ENCODE results near the gene MUTYH. TPM values are rescaled to one million over a fixed set of nuclear protein-coding genes. Genes with fewer than 3 reads are reported as not detected.

Gene MUTYH
- total RNA-seq, 1 experiment from 2014 or later: 65.7 TPM

GRCh38 chr1:45329445-45329844 lies 10.8 kb downstream of the MUTYH start:
- peak; percentile 11 for ATAC-seq
- Mint-ChIP-seq H3K27me3 (ENCODE audit: low read depth) (no peaks in the 10 kb centered on the region; the same call in 1 of the 2 replicates), H3K36me3 (peaks cover 34% of the 10 kb centered on the region), H3K4me1 (peaks cover 37% of the 10 kb centered on the region), H3K9me3 (peaks cover 3% of the 10 kb centered on the region), H3K4me3 (peak overlapping the region; percentile 70), H3K27ac (peak overlapping the region; percentile 93)
- TF ChIP-seq, protein P1, sequence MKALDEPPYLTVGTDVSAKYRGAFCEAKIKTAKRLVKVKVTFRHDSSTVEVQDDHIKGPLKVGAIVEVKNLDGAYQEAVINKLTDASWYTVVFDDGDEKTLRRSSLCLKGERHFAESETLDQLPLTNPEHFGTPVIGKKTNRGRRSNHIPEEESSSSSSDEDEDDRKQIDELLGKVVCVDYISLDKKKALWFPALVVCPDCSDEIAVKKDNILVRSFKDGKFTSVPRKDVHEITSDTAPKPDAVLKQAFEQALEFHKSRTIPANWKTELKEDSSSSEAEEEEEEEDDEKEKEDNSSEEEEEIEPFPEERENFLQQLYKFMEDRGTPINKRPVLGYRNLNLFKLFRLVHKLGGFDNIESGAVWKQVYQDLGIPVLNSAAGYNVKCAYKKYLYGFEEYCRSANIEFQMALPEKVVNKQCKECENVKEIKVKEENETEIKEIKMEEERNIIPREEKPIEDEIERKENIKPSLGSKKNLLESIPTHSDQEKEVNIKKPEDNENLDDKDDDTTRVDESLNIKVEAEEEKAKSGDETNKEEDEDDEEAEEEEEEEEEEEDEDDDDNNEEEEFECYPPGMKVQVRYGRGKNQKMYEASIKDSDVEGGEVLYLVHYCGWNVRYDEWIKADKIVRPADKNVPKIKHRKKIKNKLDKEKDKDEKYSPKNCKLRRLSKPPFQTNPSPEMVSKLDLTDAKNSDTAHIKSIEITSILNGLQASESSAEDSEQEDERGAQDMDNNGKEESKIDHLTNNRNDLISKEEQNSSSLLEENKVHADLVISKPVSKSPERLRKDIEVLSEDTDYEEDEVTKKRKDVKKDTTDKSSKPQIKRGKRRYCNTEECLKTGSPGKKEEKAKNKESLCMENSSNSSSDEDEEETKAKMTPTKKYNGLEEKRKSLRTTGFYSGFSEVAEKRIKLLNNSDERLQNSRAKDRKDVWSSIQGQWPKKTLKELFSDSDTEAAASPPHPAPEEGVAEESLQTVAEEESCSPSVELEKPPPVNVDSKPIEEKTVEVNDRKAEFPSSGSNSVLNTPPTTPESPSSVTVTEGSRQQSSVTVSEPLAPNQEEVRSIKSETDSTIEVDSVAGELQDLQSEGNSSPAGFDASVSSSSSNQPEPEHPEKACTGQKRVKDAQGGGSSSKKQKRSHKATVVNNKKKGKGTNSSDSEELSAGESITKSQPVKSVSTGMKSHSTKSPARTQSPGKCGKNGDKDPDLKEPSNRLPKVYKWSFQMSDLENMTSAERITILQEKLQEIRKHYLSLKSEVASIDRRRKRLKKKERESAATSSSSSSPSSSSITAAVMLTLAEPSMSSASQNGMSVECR (CRISPR knock-in tag; IDR thresholded peaks at IDR 0.05; ENCODE audit: borderline replicate concordance): no peak
- 0 out of 2 replicates have a peak, but pooled peaks have one; percentile 17 for TF ChIP-seq SMAD4 (CRISPR knock-in tag; IDR thresholded peaks at IDR 0.05)
- ChIA-PET POLR2A (interaction anchor here (0.6 to 4.4 kb wide), 5 partner anchors 10 to 518 kb away, joined by 4 to 54 read pairs (median 11); partner anchors contain the start of genes MUTYH and TOE1), CTCF (interaction anchor here (0.6 to 4.4 kb wide), 8 partner anchors 11 to 318 kb away, joined by 3 to 32 read pairs (median 4); partner anchors contain the start of genes HECTD3, MUTYH, TESK2 and TOE1)
- DNase-seq (ENCODE audit: low spot score): no peak

DNA sequence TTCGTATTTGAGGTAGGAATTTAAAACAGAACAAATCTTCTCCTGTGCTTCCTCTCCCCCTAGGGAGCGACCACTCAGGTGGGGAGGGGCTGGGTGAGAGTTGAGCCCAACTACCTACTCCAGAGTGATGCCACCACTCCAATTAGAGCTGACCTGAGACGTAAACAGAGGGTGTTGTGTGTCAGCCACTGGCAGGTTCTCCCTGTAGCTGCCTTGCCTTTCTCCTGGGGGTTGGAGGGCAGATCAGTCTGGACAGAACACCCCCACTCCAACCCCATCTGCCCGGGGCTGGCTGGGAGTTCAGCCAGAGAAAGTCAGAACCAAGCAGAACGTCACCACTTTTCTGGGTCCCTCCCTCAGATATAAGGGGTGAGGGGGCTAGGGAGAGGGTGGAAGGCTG lies 11.6 kb downstream of the MUTYH start:
- Mint-ChIP-seq H3K4me1 (peaks cover 37% of the 10 kb centered on the region), H3K27me3 (ENCODE audit: low read depth) (no peaks in the 10 kb centered on the region; the same call in 1 of the 2 replicates), H3K9me3 (peaks cover 9% of the 10 kb centered on the region), H3K27ac (peak overlapping the region; percentile 93), H3K36me3 (peaks cover 32% of the 10 kb centered on the region), H3K4me3 (peak overlapping the region; percentile 70)
- DNase-seq (ENCODE audit: low spot score) (no peak), ATAC-seq (peak; percentile 7; the same call in 1 of the 2 replicates)
- POLR2A ChIA-PET: interaction anchor here (0.6 to 4.4 kb wide), 5 partner anchors 11 to 517 kb away, joined by 3 to 54 read pairs (median 11); partner anchors contain the start of genes MUTYH, TOE1 and UROD
- TF ChIP-seq ZNF138 (CRISPR knock-in tag; conservative IDR thresholded peaks at IDR 0.05): no peak
- no peak for TF ChIP-seq NR3C1 (CRISPR knock-in tag; conservative IDR thresholded peaks at IDR 0.05; ENCODE audit: low read depth)
- TF ChIP-seq MXD4 (CRISPR knock-in tag; IDR thresholded peaks at IDR 0.05; ENCODE audit: borderline replicate concordance): no peak
- TF ChIP-seq GTF2I (CRISPR knock-in tag; conservative IDR thresholded peaks at IDR 0.05): no peak
- TF ChIP-seq ESRRA (CRISPR knock-in tag; IDR thresholded peaks at IDR 0.05; ENCODE audit: borderline replicate concordance): no peak
- TF ChIP-seq SOX15 (CRISPR knock-in tag; IDR thresholded peaks at IDR 0.05): no peak
- no peak for TF ChIP-seq ATF6 (CRISPR knock-in tag; IDR thresholded peaks at IDR 0.05)
- no peak for TF ChIP-seq MAX (CRISPR knock-in tag; IDR thresholded peaks at IDR 0.05)
- no peak for TF ChIP-seq SMAD3 (CRISPR knock-in tag; IDR thresholded peaks at IDR 0.05; ENCODE audit: borderline replicate concordance)
- CTCF ChIA-PET: interaction anchor here (1.0 to 4.4 kb wide), 7 partner anchors 11 to 317 kb away, joined by 3 to 32 read pairs (median 6); partner anchors contain the start of genes HECTD3, MUTYH, TESK2 and TOE1

GRCh38 chr1:45327644-45328515 lies 12.4 kb downstream of the MUTYH start:
- peak; percentile 4; the same call in 1 of the 2 replicates for ATAC-seq
- peak overlapping the region; percentile 78 for H3K27ac Mint-ChIP-seq
- peak overlapping the region; percentile 70 for H3K4me3 Mint-ChIP-seq
- no peak for DNase-seq (ENCODE audit: low spot score)
- H3K27me3 Mint-ChIP-seq (ENCODE audit: low read depth): no peaks in the 10 kb centered on the region; the same call in 1 of the 2 replicates
- H3K9me3 Mint-ChIP-seq: peaks cover 9% of the 10 kb centered on the region
- POLR2A ChIA-PET: interaction anchor here (0.5 to 4.4 kb wide), 10 partner anchors 8 to 439 kb away, joined by 3 to 54 read pairs (median 4); partner anchors contain the start of genes MUTYH, TESK2, TOE1 and UROD
- peaks cover 26% of the 10 kb centered on the region for H3K36me3 Mint-ChIP-seq
- peaks cover 37% of the 10 kb centered on the region for H3K4me1 Mint-ChIP-seq
- CTCF ChIA-PET: interaction anchor here (1.5 to 4.4 kb wide), 5 partner anchors 12 to 316 kb away, joined by 6 to 32 read pairs (median 8); partner anchors contain the start of genes MUTYH, TOE1 and UROD
- peak; percentile 7; the same call in 1 of the 2 replicates for TF ChIP-seq USF1 (CRISPR knock-in tag; IDR thresholded peaks at IDR 0.05)
- TF ChIP-seq TP53 (CRISPR knock-in tag; IDR thresholded peaks at IDR 0.05): no peak
- TF ChIP-seq NFE2L1 (CRISPR knock-in tag; IDR thresholded peaks at IDR 0.05): peak; percentile 58; the same call in 1 of the 2 replicates
- TF ChIP-seq, protein P2, sequence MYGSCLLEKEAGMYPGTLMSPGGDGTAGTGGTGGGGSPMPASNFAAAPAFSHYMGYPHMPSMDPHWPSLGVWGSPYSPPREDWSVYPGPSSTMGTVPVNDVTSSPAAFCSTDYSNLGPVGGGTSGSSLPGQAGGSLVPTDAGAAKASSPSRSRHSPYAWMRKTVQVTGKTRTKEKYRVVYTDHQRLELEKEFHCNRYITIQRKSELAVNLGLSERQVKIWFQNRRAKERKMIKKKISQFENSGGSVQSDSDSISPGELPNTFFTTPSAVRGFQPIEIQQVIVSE (CRISPR knock-in tag; IDR thresholded peaks at IDR 0.05; ENCODE audit: borderline replicate concordance): no peak
- no peak for TF ChIP-seq MXD4 (CRISPR knock-in tag; IDR thresholded peaks at IDR 0.05; ENCODE audit: borderline replicate concordance)
- no peak for TF ChIP-seq OVOL2 (CRISPR knock-in tag; IDR thresholded peaks at IDR 0.05; ENCODE audit: borderline replicate concordance)
- TF ChIP-seq GABPB1 (CRISPR knock-in tag; IDR thresholded peaks at IDR 0.05): no peak
- TF ChIP-seq RELA (CRISPR knock-in tag; IDR thresholded peaks at IDR 0.05; ENCODE audit: borderline replicate concordance): peak; percentile 54; the same call in 1 of the 2 replicates
- no peak for TF ChIP-seq GTF2I (CRISPR knock-in tag; conservative IDR thresholded peaks at IDR 0.05)
- no peak for TF ChIP-seq NFATC4 (CRISPR knock-in tag; IDR thresholded peaks at IDR 0.05)

All from WTC11 (cell line).